ENCODE data around the gene ZBTB18. TPM values are rescaled to one million over a fixed set of nuclear protein-coding genes. Genes with fewer than 3 reads are reported as not detected.

Gene ZBTB18
- total RNA-seq, 1 donor from 2014 or later = 5.7 TPM

DNA sequence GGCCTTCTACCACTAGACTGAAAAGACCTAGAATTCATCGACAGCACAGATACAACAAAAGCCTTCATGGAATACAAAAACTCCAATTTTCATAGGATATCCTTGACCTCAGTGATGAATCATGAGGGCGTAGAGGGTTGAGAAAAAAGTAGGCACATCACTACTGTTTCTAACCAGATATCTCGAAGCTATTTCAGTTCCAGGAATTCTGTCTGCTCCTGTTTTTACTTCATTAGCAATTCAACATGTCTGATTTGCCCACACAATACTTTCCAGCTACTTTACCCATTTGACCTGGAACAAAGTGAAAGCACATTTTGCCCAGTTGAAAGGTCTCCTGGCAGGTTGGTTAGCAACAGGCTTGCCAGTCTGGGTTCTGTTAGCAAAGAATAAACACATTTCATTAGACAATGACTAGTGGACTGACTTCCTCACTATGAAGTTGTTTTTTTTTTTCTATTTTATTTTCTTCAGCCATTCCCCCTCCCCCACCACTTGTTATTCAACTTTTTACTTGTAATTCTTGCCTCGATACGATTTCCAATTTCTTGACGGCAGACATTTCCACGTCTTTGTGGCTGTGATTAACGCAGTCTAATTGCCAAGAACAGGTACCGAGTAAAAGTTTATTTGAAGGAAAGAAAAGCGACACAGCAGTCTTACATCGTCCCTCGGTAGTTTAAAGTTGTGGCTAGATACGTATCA, 4.0 kb upstream of the ZBTB18 start:
- Mint-ChIP-seq H3K9me3 (no peaks in the 10 kb centered on the region), H3K4me1 (ENCODE audit: low read depth) (peaks cover 36% of the 10 kb centered on the region), H3K4me3 (peak overlapping the region; percentile 92), H3K27ac (peak overlapping the region; percentile 91), H3K27me3 (ENCODE audit: insufficient read depth) (peaks cover 30% of the 10 kb centered on the region), H3K36me3 (ENCODE audit: low read depth) (no peaks in the 10 kb centered on the region)
- intact Hi-C loops (cut with micrococcal nuclease) = loop anchor here (5.0 to 10.0 kb wide), 3 partner anchors 450 to 625 kb away; no protein-coding TSS in a partner anchor
- no peak for DNase-seq (ENCODE audit: low spot score)

DNA sequence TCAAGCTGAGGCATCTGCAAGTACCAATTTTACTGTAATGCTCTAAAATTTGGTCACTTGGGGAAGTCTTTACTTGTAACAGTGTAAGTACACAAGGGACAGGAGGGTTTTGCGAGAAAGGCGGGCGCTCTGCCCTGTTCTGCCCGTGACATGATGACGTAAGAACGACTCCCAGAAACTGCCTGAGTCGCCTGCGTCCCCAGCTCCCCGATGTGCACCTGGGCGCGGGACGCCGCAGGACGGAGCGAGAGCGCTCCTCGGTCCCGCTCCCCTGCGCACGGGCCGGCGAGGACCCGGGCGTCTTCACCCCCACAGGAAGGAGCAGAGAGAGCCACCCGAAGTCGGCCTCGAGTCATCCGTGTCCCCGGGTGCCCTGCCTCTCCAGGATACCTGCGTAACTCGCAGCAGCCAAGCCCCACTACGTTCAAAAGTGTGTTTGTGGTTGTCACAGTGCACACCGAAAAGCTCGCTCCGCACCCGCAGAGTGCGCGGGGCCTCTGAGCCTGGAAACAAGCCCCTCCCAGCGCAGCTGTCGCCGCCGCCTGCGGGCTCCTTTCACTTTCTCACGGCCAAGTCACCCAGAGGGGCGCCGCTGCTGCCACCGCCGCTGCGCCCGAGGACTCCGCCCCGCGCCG, 3.3 kb upstream of the ZBTB18 start:
- H3K27me3 Mint-ChIP-seq (ENCODE audit: insufficient read depth) = peaks cover 30% of the 10 kb centered on the region
- H3K9me3 Mint-ChIP-seq = no peaks in the 10 kb centered on the region
- intact Hi-C loops (cut with micrococcal nuclease) = loop anchor here (1.0 to 10.0 kb wide), 12 partner anchors 28 to 923 kb away; partner anchors contain the start of genes ADSS2, AKT3, CEP170 and DESI2
- no peak for DNase-seq (ENCODE audit: low spot score)
- H3K4me3 Mint-ChIP-seq = peak overlapping the region; percentile 92
- H3K36me3 Mint-ChIP-seq (ENCODE audit: low read depth) = no peaks in the 10 kb centered on the region
- peak overlapping the region; percentile 91 for H3K27ac Mint-ChIP-seq
- H3K4me1 Mint-ChIP-seq (ENCODE audit: low read depth) = peaks cover 36% of the 10 kb centered on the region

DNA sequence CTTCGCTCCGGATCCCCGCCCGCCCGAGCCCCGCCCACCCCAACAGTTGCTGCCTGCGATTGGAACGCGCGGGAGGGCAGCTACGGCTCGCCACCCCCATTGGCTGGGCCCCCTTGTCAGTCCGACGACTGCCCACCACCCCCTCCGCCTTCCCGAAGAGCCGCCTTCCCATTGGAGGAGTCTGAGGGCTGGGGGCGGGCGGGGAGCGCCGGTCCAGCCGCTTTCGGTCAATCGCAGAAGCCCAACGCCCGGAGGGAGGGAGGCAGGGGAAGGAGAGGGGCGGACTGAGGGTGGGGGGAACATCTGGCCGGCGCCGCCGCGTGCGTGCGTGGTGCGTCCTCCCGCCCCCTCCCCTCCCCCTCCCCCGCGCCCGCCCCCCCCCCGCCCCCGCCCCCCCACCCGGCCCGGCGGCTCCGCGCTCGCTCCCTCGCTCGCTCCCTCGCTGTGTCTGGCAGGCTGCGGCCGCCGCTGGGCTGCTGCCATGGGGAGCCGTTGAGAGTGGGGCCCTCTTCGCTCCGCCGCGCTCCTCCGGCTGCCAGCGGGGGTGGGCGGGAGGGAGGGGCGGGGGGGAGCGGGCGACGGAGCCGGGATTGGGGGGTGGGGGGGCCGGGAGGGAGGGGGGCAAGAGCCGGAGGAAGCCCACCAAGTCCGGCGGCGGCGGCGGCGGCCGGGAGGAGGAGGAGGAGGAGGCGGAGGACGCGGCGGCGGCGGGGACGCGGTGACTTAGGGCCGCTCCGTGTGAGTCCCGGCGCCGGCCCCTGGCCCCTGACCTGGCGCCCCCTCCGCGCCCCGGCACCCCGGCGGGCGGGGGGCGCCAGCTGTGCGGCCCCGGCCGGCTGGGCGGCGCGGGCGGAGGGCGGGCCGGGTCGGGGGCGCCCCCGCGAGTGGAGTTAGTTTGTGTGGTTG, 2.6 kb upstream of the ZBTB18 start:
- DNase-seq (ENCODE audit: low spot score) = peak; percentile 93
- H3K27ac Mint-ChIP-seq = peak overlapping the region; percentile 71
- no peaks in the 10 kb centered on the region for H3K9me3 Mint-ChIP-seq
- intact Hi-C loops (cut with micrococcal nuclease) = loop anchor here (1.0 to 10.0 kb wide), 13 partner anchors 27 to 922 kb away; partner anchors contain the start of genes ADSS2, AKT3, CEP170 and DESI2
- H3K27me3 Mint-ChIP-seq (ENCODE audit: insufficient read depth) = peaks cover 30% of the 10 kb centered on the region
- H3K4me3 Mint-ChIP-seq = peak overlapping the region; percentile 92
- peaks cover 36% of the 10 kb centered on the region for H3K4me1 Mint-ChIP-seq (ENCODE audit: low read depth)
- no peaks in the 10 kb centered on the region for H3K36me3 Mint-ChIP-seq (ENCODE audit: low read depth)

DNA sequence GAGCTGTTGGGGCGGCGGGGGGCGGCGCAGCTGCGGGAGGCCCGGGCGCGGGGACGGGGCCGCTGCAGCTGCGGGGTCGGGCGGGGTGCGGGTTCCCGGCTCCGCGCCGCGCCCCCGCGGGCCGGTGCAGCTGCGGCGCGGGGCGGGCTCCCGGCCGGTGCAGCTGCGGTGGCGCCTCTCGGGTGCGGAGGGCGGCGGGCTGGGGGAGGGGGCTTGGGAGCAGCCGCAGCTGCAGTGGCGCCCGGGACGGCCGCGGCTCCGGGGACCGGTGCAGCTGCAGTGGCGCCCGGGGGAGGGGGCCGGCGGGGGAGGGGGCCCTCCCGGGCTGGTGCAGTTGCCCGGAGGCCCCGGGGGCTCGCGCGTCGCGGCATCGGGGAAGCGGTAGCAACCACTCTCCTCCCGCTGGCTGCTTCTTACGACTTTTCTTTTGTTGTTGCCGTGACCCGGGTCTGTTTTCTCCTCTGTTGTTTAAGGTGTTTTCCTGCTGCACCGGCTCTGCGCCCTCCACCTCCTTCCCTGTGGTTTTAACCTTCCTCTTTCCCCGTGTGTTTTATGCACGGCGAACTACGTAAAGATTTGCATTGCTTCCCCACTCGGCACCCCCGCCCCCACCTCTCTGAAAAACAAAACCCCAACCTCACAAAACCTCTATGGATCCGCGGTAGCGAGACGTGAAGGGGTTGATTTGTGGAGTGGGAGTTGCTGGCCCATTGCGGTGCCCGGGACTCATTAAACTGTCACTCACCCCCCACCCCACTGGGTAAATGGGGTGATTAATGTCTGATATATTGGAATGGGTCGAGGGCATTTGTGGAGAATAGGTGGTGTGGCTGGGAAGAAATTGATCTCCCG, 1.7 kb upstream of the ZBTB18 start:
- H3K4me1 Mint-ChIP-seq (ENCODE audit: low read depth) = peaks cover 36% of the 10 kb centered on the region
- peak overlapping the region; percentile 94 for H3K4me3 Mint-ChIP-seq
- H3K9me3 Mint-ChIP-seq = no peaks in the 10 kb centered on the region
- H3K27ac Mint-ChIP-seq = peak overlapping the region; percentile 96
- H3K27me3 Mint-ChIP-seq (ENCODE audit: insufficient read depth) = peaks cover 24% of the 10 kb centered on the region
- peak; percentile 21 for DNase-seq (ENCODE audit: low spot score)
- intact Hi-C loops (cut with micrococcal nuclease) = loop anchor here (1.0 to 10.0 kb wide), 9 partner anchors 223 to 705 kb away; partner anchors contain the start of genes ADSS2 and DESI2
- H3K36me3 Mint-ChIP-seq (ENCODE audit: low read depth) = no peaks in the 10 kb centered on the region

DNA sequence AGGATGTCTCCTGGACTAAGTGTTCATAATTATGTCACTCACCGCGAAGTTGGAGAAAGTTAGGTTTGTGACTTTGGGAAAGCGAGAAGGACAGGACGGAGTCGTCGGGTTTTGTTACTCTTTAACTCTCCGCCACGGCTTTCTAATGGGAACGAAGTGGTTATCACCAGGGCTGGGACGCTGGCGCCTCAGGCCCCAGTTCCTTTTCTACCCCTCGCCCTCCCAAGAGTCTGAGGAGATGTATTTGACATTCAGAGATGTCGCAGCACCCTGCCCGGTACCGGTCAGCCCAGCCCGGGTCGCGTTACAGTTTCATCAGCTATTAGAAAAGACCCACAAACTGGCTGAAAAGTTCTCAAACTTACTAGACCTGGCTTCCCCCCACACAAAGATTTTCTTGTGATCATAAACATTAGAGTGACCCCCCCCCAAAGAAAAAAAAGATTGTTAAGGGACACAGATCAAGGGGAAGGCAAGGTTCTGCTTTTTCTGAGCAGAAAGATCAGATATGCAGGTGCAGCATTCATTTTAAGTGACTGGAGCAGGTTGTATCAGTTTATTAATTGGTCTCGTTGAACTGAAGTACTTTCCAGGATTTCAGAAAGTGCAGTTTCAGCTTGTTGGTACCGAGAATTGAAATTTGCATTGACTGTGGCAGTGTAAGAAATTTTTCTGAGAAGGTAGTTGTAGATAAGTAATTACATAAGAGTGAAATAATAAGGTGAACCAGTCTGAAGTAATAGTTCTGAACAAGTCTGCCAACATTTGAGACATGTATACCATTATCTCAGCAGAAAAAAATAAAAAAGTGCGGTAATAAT, 859 bp upstream of the ZBTB18 start:
- DNase-seq (ENCODE audit: low spot score) = no peak
- peak overlapping the region; percentile 94 for H3K4me3 Mint-ChIP-seq
- H3K27ac Mint-ChIP-seq = peak overlapping the region; percentile 96
- no peaks in the 10 kb centered on the region for H3K36me3 Mint-ChIP-seq (ENCODE audit: low read depth)
- H3K9me3 Mint-ChIP-seq = no peaks in the 10 kb centered on the region
- intact Hi-C loops (cut with micrococcal nuclease) = no loop called here
- H3K27me3 Mint-ChIP-seq (ENCODE audit: insufficient read depth) = peaks cover 18% of the 10 kb centered on the region
- peaks cover 36% of the 10 kb centered on the region for H3K4me1 Mint-ChIP-seq (ENCODE audit: low read depth)

DNA sequence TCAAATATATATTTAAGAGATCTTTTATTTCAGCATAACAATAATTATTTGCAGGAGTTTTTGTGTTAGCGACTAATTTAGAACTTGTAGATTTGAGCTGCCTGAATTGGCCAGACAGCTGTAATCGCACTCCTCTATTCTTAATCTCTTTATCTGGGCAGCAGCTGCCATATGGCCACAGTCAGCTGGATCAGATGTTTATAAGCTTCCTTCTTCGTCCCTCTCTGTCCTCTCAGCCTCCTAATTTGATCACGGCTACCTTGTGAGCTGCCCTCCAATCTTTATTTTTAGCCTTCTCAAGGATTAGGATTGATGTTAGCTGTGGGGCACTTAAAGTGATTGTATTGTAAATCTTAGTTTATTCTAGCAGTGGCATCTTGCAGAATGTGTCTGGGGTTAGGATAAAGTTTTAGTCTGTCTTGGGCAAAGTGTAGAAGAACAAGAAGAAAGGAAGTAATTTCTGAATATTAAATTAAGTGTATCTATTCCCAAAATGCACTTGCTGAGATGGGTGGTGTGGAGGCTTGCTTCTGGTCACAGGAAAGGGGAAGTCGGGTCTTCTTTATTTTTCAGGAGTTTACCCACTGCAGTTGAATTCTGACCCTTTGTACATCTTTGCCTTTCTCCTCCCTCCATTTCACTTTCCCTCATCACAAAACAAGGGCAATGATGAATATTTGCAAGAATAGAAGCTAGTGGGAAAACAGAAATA, 1.1 kb downstream of the ZBTB18 start:
- H3K27ac Mint-ChIP-seq = no peak overlapping the region
- no peak overlapping the region for H3K4me3 Mint-ChIP-seq
- peaks cover 7% of the 10 kb centered on the region for H3K36me3 Mint-ChIP-seq (ENCODE audit: low read depth)
- peaks cover 28% of the 10 kb centered on the region for H3K4me1 Mint-ChIP-seq (ENCODE audit: low read depth)
- intact Hi-C loops (cut with micrococcal nuclease) = no loop called here
- peaks cover 4% of the 10 kb centered on the region for H3K27me3 Mint-ChIP-seq (ENCODE audit: insufficient read depth)
- no peak for DNase-seq (ENCODE audit: low spot score)
- no peaks in the 10 kb centered on the region for H3K9me3 Mint-ChIP-seq

DNA sequence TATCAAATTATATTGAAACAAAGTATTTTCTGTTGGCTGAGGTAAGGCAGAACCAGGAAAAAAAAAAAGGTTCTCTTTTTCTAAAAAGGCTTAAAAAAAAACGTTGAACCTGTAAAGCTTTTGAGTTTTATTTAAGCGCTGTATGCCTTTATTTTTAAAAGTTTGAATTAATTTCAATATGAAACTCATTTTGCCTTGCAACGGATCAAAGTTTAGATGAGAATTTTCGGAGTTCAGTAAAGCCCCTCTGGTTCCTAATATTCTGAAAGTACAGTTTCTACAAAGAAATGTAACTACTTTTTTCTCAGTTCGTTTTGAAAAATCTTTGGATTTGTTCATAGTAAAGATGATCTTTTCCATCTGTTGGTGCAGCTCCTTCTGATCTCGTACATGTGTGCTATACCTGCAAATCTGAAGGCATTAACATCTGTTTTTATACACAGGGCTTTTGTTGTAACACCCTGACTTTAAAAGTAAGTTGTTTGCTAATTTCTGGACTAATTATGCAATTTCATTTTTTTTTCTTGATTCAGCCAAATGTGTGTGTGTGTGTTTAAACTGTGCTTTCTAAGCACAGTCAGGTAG, 1.7 kb downstream of the ZBTB18 start:
- Mint-ChIP-seq H3K27me3 (ENCODE audit: insufficient read depth) (peaks cover 4% of the 10 kb centered on the region), H3K4me1 (ENCODE audit: low read depth) (peaks cover 25% of the 10 kb centered on the region), H3K4me3 (no peak overlapping the region), H3K27ac (no peak overlapping the region), H3K9me3 (no peaks in the 10 kb centered on the region), H3K36me3 (ENCODE audit: low read depth) (peaks cover 7% of the 10 kb centered on the region)
- intact Hi-C loops (cut with micrococcal nuclease) = no loop called here
- DNase-seq (ENCODE audit: low spot score) = no peak

DNA sequence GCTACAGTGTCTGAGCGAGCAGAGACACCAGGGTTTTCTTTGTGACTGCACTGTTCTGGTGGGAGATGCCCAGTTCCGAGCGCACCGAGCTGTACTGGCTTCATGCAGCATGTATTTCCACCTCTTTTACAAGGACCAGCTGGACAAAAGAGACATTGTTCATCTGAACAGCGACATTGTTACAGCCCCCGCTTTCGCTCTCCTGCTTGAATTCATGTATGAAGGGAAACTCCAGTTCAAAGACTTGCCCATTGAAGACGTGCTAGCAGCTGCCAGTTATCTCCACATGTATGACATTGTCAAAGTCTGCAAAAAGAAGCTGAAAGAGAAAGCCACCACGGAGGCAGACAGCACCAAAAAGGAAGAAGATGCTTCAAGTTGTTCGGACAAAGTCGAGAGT, 2.7 kb downstream of the ZBTB18 start:
- intact Hi-C loops (cut with micrococcal nuclease) = no loop called here
- DNase-seq (ENCODE audit: low spot score) = no peak
- Mint-ChIP-seq H3K4me3 (no peak overlapping the region), H3K27me3 (ENCODE audit: insufficient read depth) (peaks cover 4% of the 10 kb centered on the region), H3K9me3 (no peaks in the 10 kb centered on the region), H3K27ac (no peak overlapping the region), H3K36me3 (ENCODE audit: low read depth) (peaks cover 7% of the 10 kb centered on the region), H3K4me1 (ENCODE audit: low read depth) (peaks cover 25% of the 10 kb centered on the region)

DNA sequence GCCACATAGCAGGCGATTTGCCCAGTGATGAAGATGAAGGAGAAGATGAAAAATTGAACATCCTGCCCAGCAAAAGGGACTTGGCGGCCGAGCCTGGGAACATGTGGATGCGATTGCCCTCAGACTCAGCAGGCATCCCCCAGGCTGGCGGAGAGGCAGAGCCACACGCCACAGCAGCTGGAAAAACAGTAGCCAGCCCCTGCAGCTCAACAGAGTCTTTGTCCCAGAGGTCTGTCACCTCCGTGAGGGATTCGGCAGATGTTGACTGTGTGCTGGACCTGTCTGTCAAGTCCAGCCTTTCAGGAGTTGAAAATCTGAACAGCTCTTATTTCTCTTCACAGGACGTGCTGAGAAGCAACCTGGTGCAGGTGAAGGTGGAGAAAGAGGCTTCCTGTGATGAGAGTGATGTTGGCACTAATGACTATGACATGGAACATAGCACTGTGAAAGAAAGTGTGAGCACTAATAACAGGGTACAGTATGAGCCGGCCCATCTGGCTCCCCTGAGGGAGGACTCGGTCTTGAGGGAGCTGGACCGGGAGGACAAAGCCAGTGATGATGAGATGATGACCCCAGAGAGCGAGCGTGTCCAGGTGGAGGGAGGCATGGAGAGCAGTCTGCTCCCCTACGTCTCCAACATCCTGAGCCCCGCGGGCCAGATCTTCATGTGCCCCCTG, 3.3 kb downstream of the ZBTB18 start:
- H3K4me3 Mint-ChIP-seq = no peak overlapping the region
- no peak overlapping the region for H3K27ac Mint-ChIP-seq
- peaks cover 24% of the 10 kb centered on the region for H3K4me1 Mint-ChIP-seq (ENCODE audit: low read depth)
- DNase-seq (ENCODE audit: low spot score) = no peak
- H3K9me3 Mint-ChIP-seq = no peaks in the 10 kb centered on the region
- peaks cover 4% of the 10 kb centered on the region for H3K27me3 Mint-ChIP-seq (ENCODE audit: insufficient read depth)
- H3K36me3 Mint-ChIP-seq (ENCODE audit: low read depth) = peaks cover 7% of the 10 kb centered on the region
- intact Hi-C loops (cut with micrococcal nuclease) = no loop called here

DNA sequence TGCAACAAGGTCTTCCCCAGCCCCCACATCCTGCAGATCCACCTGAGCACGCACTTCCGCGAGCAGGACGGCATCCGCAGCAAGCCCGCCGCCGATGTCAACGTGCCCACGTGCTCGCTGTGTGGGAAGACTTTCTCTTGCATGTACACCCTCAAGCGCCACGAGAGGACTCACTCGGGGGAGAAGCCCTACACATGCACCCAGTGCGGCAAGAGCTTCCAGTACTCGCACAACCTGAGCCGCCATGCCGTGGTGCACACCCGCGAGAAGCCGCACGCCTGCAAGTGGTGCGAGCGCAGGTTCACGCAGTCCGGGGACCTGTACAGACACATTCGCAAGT, 3.8 kb downstream of the ZBTB18 start:
- H3K4me1 Mint-ChIP-seq (ENCODE audit: low read depth) = peaks cover 19% of the 10 kb centered on the region
- H3K36me3 Mint-ChIP-seq (ENCODE audit: low read depth) = peaks cover 7% of the 10 kb centered on the region
- no peak overlapping the region for H3K27ac Mint-ChIP-seq
- H3K4me3 Mint-ChIP-seq = no peak overlapping the region
- DNase-seq (ENCODE audit: low spot score) = no peak
- H3K9me3 Mint-ChIP-seq = no peaks in the 10 kb centered on the region
- peaks cover 4% of the 10 kb centered on the region for H3K27me3 Mint-ChIP-seq (ENCODE audit: insufficient read depth)
- intact Hi-C loops (cut with micrococcal nuclease) = no loop called here
